Epithelial cell of proximal tubule (primary cell): ENCODE results near the gene DDX31. TPM values are rescaled to one million over a fixed set of nuclear protein-coding genes. Genes with fewer than 3 reads are reported as not detected.

ENCODE experiments used
- DNase-seq: peaks from one replicate; pipeline ENCODE4 v3.0.0-alpha.2; 2011; ENCODE audit warnings: low read depth
- H3K4me3 ChIP-seq: 2 replicates; pipeline ENCODE4 v1.5.1; 2011; ENCODE audit warnings: low read depth, mild to moderate bottlenecking, low read length
- total RNA-seq: library from RNA; depleted of rRNA; stranded (reverse); fragments of >200 nt; gene quantifications from 2 replicates; pipeline ENCODE4 v1.2.3, GENCODE V29; 2015
- TF ChIP-seq, protein P1 (sequence below): conservative IDR thresholded peaks from 2 replicates; pipeline ENCODE4 v1.5.1; 2012; ENCODE audit warnings: low read depth, mild to moderate bottlenecking, low read length

The DDX31 gene
- total RNA-seq, 1 donor from 2014 or later = 8.1 TPM

DNA sequence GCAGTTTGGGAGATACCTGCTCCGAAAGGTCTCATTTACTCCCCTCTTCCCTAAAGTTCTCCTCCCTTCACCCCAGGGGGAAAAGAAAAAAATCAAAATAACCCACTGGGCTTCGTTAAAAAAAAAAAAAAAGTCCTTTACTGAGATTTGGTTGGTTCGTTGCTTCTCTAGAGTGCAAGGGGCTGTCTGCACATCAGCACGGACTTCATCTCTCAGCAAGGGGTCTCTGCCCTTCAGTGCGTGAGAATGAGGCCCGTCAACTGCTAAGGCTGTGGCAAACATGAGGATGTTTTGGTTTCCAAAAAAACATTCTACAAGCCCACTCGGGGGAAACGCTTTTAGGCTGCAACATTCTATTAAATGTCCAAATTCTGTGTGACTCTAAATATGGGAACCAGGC lies 77.3 kb downstream of the DDX31 start:
- H3K4me3 ChIP-seq = no peak overlapping the region
- DNase-seq = no peak
- TF ChIP-seq, protein P1, sequence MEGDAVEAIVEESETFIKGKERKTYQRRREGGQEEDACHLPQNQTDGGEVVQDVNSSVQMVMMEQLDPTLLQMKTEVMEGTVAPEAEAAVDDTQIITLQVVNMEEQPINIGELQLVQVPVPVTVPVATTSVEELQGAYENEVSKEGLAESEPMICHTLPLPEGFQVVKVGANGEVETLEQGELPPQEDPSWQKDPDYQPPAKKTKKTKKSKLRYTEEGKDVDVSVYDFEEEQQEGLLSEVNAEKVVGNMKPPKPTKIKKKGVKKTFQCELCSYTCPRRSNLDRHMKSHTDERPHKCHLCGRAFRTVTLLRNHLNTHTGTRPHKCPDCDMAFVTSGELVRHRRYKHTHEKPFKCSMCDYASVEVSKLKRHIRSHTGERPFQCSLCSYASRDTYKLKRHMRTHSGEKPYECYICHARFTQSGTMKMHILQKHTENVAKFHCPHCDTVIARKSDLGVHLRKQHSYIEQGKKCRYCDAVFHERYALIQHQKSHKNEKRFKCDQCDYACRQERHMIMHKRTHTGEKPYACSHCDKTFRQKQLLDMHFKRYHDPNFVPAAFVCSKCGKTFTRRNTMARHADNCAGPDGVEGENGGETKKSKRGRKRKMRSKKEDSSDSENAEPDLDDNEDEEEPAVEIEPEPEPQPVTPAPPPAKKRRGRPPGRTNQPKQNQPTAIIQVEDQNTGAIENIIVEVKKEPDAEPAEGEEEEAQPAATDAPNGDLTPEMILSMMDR = no peak

DNA sequence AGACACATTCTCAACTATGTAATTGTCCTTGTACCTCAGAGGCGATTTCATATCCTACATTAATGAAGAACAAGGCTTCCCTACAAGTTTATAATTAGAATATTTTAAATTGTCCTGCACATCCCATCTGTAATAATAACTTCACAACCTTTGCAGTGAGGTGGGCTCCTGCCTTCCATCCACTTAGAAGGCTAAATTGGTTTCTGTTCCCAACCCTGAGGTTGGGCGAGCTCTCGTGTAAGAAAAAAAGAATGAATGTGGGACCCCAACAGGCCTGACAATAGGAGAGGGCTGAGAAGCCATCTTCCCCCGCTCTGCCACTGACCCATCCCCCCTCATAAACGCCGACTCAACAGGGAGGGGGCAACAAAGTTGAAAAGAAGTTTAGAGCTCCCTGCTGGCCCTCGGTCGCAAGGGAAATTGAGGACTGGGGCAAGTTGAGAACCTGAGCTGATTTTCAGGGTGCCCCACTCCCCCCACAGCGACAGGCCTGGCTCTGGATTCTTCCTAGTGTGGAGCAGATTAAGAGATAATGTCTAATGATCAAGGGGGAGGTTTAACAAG lies 78.0 kb downstream of the DDX31 start:
- H3K4me3 ChIP-seq = no peak overlapping the region
- TF ChIP-seq, protein P1 = no peak
- no peak for DNase-seq

DNA sequence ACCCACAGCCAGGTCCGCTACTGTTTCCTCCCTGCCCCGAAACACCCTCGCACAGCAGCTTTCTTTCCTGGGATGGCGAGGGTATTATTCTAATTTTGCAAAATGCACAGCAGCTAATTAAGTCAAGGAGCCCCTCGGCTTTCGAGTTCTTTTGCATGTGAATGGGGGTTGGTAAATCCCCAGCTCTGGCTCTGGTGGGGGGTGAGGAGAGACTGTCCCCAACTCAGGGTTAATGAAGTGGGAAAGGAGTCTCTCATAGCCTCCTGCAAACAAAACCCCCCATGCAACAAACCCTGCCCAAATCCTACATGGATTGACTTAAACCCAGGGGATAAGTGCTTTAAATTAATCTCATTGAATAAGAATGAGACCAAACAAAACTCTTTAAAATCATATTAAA lies 78.5 kb downstream of the DDX31 start:
- no peak overlapping the region for H3K4me3 ChIP-seq
- TF ChIP-seq, protein P1 = no peak
- DNase-seq = no peak

DNA sequence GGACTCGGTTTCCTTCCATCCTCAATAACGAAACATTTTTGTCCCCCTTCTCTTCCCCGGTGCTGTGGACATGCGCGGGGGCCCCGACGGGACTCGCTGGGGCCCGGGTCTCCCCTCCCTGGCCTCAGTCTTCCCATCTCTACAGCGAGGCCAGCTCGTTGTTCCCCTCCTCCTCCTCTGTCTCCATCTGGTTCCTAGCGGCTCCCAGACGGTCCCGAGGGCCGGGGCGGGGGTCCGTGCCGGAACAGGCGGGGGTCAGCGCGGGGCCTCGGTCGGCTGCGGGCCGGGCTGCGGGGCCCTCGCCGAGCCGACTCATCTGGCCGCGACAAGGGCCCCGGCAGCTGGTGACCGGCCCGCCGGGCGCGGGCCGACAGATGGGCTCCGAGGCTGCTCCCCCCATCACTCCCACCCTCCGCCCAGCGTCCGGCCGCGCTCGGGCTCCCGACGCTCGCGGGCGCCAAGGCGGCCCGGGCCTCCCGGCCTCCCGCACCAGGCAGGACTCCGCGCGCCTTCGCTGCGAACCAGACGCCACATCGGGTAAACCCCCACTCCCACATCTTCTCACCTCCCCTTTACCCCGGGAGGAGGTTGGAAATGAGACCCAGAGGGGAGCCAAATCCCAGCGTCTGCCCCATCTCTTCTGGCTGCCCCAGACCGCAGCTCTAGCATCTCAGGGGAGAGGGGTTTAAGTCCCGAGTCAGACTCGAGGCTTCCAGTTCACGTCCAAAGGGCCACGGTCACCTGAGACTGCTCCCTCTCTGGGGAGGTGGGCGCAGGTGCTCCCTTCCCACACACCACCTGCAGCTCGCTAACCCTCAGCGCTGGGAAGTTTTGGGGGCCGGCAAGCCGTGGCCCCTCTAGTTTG lies 79.2 kb downstream of the DDX31 start:
- DNase-seq = no peak
- H3K4me3 ChIP-seq = no peak overlapping the region
- TF ChIP-seq, protein P1 = no peak

DNA sequence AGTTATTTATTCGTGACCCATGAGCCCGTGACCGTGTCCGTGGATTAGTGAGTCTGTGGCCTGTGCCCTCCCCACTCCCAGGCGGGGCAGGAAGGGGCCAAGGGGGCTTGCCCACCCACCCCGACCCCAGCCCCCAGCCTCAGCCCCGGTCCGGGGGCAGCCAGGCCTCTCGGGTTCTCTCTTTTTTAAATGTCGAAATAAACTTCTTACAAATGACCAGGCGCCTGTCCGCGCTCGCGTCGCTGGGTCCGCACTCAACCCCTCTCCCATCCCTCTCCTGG lies 79.8 kb downstream of the DDX31 start:
- DNase-seq = no peak
- no peak overlapping the region for H3K4me3 ChIP-seq
- TF ChIP-seq, protein P1 = no peak

DNA sequence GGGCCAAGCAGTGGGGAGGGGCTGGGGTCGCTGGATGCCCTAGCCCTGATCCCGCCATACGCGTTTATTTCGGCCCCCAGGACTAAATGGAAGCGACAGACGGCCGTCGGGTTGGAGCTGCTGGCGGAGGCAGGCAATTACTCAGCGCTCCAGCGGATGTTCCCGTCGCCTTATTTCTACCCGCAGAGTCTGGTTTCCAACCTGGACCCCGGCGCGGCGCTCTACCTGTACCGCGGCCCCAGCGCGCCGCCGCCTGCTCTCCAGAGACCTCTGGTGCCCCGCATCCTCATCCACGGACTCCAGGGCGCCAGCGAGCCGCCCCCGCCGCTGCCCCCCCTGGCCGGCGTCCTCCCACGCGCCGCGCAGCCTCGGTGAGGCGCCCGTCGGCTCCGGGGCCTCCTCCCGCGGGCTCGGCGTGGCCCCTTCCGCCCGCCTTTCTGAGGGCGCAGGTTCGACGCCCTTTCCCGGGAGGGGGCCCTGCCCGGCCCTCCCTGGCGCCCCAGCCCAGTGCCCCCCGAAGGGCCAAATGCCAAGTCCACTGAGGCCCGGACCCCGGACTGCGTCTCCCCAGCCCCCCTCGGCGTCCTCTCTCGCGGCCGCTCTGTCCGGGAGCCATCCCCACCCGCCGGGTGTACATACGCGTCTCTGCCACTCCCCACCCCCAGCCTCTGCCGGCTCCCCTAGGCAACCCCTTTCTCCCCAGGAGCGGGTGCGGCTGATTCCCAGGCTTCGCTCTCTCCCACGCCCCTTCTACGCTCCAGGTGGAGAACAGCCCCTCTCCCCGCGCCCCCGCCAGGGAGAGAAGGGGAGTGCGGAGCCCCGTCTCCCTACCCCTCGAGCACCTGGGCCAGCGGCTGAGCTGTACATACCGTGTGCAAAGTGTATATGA lies 80.4 kb downstream of the DDX31 start:
- no peak for DNase-seq
- TF ChIP-seq, protein P1 = no peak
- no peak overlapping the region for H3K4me3 ChIP-seq
